RWPE2 (cell line): ENCODE data around the gene CAVIN2.

Source experiments
- ATAC-seq: fragments of 200-7000 bp; cut with Tn5 transposase; 3 replicates; pipeline ENCODE4 v1.9.1; 2021; ENCODE audit warnings: low read depth
- DNase-seq: peaks from one replicate; pipeline ENCODE4 v3.0.0-alpha.2; 2020; ENCODE audit warnings: low spot score
- H3K27ac ChIP-seq: fragments of 450-650 bp; 2 replicates; pipeline ENCODE4 v1.5.1; 2017; ENCODE audit warnings: mild to moderate bottlenecking; ENCODE audit not compliant: poor library complexity, severe bottlenecking
- H3K27me3 ChIP-seq: fragments of 250-450 bp; sonication (Bioruptor Pico); 2 replicates; pipeline ENCODE4 v1.5.1; 2021; ENCODE audit warnings: mild to moderate bottlenecking, moderate library complexity; ENCODE audit not compliant: insufficient read depth, poor library complexity, severe bottlenecking
- H3K36me3 ChIP-seq: fragments of 250-450 bp; sonication (Bioruptor Pico); 2 replicates; pipeline ENCODE4 v1.5.1; 2020; ENCODE audit warnings: low read depth, mild to moderate bottlenecking, moderate library complexity
- H3K4me1 ChIP-seq: fragments of 250-450 bp; sonication (Bioruptor Pico); 2 replicates; pipeline ENCODE4 v1.5.1; 2021; ENCODE audit warnings: mild to moderate bottlenecking, moderate library complexity; ENCODE audit not compliant: insufficient read depth, poor library complexity, severe bottlenecking
- H3K4me3 ChIP-seq: fragments of 250-450 bp; sonication (Bioruptor Pico); 2 replicates; pipeline ENCODE4 v1.5.1; 2021; ENCODE audit warnings: mild to moderate bottlenecking, moderate library complexity; ENCODE audit not compliant: severe bottlenecking
- H3K9me3 ChIP-seq: fragments of 250-450 bp; sonication (Bioruptor Pico); 2 replicates; pipeline ENCODE4 v1.5.1; 2021; ENCODE audit warnings: mild to moderate bottlenecking, moderate library complexity; ENCODE audit not compliant: severe bottlenecking
- CTCF ChIP-seq: fragments of 450-650 bp; IDR thresholded peaks from one replicate; pipeline ENCODE4 v1.5.1; 2017; ENCODE audit warnings: mild to moderate bottlenecking, moderate library complexity; ENCODE audit not compliant: poor library complexity, severe bottlenecking

CAVIN2 gene

DNA sequence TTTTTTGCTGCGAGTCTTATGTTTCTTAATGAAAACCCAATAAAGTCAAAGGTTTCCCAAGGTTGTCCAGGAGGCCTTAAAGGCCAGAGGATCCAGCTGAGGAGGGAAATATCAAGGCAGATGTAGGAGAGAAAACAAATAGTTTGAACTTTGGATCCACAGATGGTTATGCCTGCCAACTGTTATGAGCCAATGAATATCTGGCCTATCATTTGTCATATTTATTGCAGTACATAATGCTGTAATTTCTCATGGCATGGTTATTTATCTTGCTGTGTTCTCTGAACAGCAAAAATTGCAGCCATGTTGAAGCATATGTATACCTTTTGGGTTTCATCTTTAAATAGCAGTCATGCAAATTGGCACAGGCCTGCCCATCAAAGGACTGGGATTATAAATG lies 38.2 kb upstream of the CAVIN2 start:
- no peak for ATAC-seq

DNA sequence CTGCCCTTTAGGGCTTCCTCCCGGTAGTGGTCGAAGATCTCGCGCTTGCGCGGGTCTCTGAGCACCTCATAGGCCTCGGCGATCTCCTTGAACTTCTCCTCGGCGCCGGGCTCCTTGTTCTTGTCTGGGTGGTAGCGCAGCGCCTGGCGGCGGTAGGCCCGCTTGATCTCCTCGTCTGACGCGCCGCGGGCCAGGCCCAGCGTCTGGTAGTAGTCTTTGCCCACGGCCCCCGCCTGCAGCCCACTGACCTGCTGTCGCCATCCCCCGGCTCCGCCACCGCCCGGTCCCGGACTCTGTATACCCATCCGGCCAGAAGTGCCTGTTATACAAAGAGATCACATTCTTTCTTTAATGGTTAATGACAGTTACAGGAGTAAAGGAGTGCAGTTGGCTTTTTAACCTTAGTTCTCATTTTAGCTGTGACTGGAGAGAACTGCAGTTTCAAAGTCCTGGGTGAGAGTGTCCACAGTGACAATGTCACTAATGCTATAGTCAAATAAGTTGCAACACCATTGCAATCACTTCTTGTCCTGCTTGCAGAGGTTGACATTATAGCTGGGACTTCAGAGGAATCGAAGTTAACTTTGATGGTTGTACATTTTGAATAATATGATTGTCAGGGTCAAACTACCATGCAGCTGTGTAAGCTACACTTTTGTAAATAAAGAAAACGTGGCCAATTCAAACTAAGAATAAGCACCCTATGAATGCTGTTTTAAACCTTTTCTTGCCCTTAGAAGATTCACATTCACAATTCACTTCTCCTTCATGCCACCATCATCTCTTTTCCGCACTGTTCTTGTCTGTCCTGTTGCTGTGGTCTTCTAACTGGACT lies 35.3 kb upstream of the CAVIN2 start:
- ATAC-seq: no peak
- TF ChIP-seq CTCF: no peak

More for the DNA sequence above, 38.2 kb upstream of the CAVIN2 start:
- no peak overlapping the region for H3K4me3 ChIP-seq
- no peaks in the 10 kb centered on the region for H3K9me3 ChIP-seq
- H3K27ac ChIP-seq: no peak overlapping the region
- no peaks in the 10 kb centered on the region for H3K36me3 ChIP-seq
- H3K4me1 ChIP-seq: no peaks in the 10 kb centered on the region
- no peak for DNase-seq
- no peaks in the 10 kb centered on the region for H3K27me3 ChIP-seq
- TF ChIP-seq CTCF: no peak

GRCh38 chr2:191878548-191879279 lies 31.8 kb upstream of the CAVIN2 start:
- Histone ChIP-seq H3K9me3 (no peaks in the 10 kb centered on the region), H3K27ac (peak overlapping the region; percentile 67), H3K4me3 (no peak overlapping the region), H3K4me1 (peaks cover 16% of the 10 kb centered on the region), H3K27me3 (no peaks in the 10 kb centered on the region), H3K36me3 (no peaks in the 10 kb centered on the region)
- DNase-seq: no peak
- peak; percentile 88 for ATAC-seq
- no peak for TF ChIP-seq CTCF

More for the DNA sequence above, 35.3 kb upstream of the CAVIN2 start:
- H3K4me3 ChIP-seq: no peak overlapping the region
- peaks cover 16% of the 10 kb centered on the region for H3K4me1 ChIP-seq
- H3K36me3 ChIP-seq: no peaks in the 10 kb centered on the region
- no peak for DNase-seq
- H3K27me3 ChIP-seq: no peaks in the 10 kb centered on the region
- H3K9me3 ChIP-seq: no peaks in the 10 kb centered on the region
- H3K27ac ChIP-seq: no peak overlapping the region

- Histone ChIP-seq H3K27ac (peak overlapping the region; percentile 67), H3K9me3 (no peaks in the 10 kb centered on the region), H3K36me3 (no peaks in the 10 kb centered on the region), H3K27me3 (no peaks in the 10 kb centered on the region), H3K4me3 (no peak overlapping the region), H3K4me1 (peaks cover 16% of the 10 kb centered on the region)
- ATAC-seq: no peak
- TF ChIP-seq CTCF: no peak
- no peak for DNase-seq
These were observed 31.0 kb upstream of the CAVIN2 start for GRCh38 chr2:191877875-191878274.
